Panc1 (cell line): ENCODE measurements around the gene PRODH2. TPM values are rescaled to one million over a fixed set of nuclear protein-coding genes. Genes with fewer than 3 reads are reported as not detected.

Experiments used
- ATAC-seq: fragments of 200-7000 bp; cut with Tn5 transposase; 2 replicates; pipeline ENCODE4 v1.9.1; 2020; ENCODE audit warnings: mild to moderate bottlenecking, moderate library complexity
- BruUV-seq: library from RNA; stranded (reverse); fragments of 400-500 nt; replicated peaks from 2 replicates; lab custom pipeline; 2021; lab: Mats Ljungman, UMichigan
- CTCF ChIA-PET: fragments of 300-600 bp; sonication (Branson Sonifier 250); formaldehyde crosslinking; loops from one replicate; lab custom pipeline; 2022; ENCODE audit warnings: antibody characterized with exemption; lab: Charles Lee
- POLR2A ChIA-PET: fragments of 300-600 bp; sonication (Branson Sonifier 250); formaldehyde crosslinking; loops from one replicate; lab custom pipeline; 2022; ENCODE audit warnings: antibody characterized with exemption; lab: Charles Lee
- DNase-seq: peaks from one replicate; pipeline ENCODE4 v3.0.0-alpha.2; 2010; ENCODE audit warnings: low read depth, low spot score
- H3K27ac ChIP-seq: 2 replicates; pipeline ENCODE4 v1.5.1; 2011; ENCODE audit warnings: mild to moderate bottlenecking, low read length, inconsistent platforms
- H3K27me3 ChIP-seq: fragments of 200-500 bp; sonication (Bioruptor generic); 2 replicates; pipeline ENCODE4 v1.6.0; 2014; ENCODE audit warnings: low read length, inconsistent platforms; ENCODE audit not compliant: control insufficient read depth, insufficient read depth
- H3K36me3 ChIP-seq: fragments of 200-500 bp; sonication (Bioruptor generic); 2 replicates; pipeline ENCODE4 v1.5.1; 2014; ENCODE audit warnings: inconsistent platforms, mild to moderate bottlenecking, low read length, moderate library complexity; ENCODE audit not compliant: control insufficient read depth, insufficient read depth
- H3K4me1 ChIP-seq: 2 replicates; pipeline ENCODE4 v1.5.1; 2011; ENCODE audit warnings: inconsistent platforms, mild to moderate bottlenecking, low read length, moderate library complexity; ENCODE audit not compliant: control insufficient read depth, insufficient read depth
- H3K4me3 ChIP-seq, 2 experiments: 2 replicates each; pipeline ENCODE4 v1.5.1; 2011 to 2012; ENCODE audit warnings: low read depth in 2 of 2, low read length in 2 of 2, mild to moderate bottlenecking in 2 of 2, inconsistent platforms in 1 of 2, moderate library complexity in 1 of 2
- H3K9me3 ChIP-seq: fragments of 200-500 bp; sonication (Bioruptor generic); 2 replicates; pipeline ENCODE4 v1.5.1; 2014; ENCODE audit warnings: low read depth, mild to moderate bottlenecking, inconsistent platforms, low read length, moderate library complexity; ENCODE audit not compliant: control insufficient read depth, insufficient read depth
- REST ChIP-seq, 2 experiments: IDR thresholded peaks; 2 replicates each; pipeline ENCODE4 v1.6.1; 2011 to 2012; ENCODE audit warnings: low read depth in 2 of 2, control low read depth in 1 of 2, low read length in 1 of 2, mild to moderate bottlenecking in 1 of 2, moderate library complexity in 1 of 2; ENCODE audit not compliant: insufficient read depth in 1 of 2
- SIN3A ChIP-seq: IDR thresholded peaks from 2 replicates; pipeline ENCODE4 v1.6.1; 2012; ENCODE audit warnings: low read depth, mild to moderate bottlenecking, low read length, moderate library complexity, borderline replicate concordance; ENCODE audit not compliant: insufficient read depth
- TCF7L2 ChIP-seq: IDR thresholded peaks from 2 replicates; pipeline ENCODE4 v1.6.1; 2011; ENCODE audit warnings: mild to moderate bottlenecking, low read depth, low read length, inconsistent platforms
- in situ Hi-C: cut with HindIII; loops from 2 replicates; pipeline ENCODE4 v1.10.0; 2016; ENCODE audit warnings: low sequenced_read_pairs, low pct_unique_long_range_greater_than_20kb
- intact Hi-C: fragments of 100-400 bp; cut with micrococcal nuclease; formaldehyde crosslinking; loops from one replicate; pipeline ENCODE4 v1.10.0; 2022; ENCODE audit not compliant: unreplicated experiment
- total RNA-seq: library from RNA; stranded (reverse); gene quantifications from one replicate; pipeline ENCODE4 v1.2.1, GENCODE V29; 2021; ENCODE audit not compliant: unreplicated experiment

The PRODH2 gene
- total RNA-seq, 1 experiment from 2014 or later, result not detected

DNA sequence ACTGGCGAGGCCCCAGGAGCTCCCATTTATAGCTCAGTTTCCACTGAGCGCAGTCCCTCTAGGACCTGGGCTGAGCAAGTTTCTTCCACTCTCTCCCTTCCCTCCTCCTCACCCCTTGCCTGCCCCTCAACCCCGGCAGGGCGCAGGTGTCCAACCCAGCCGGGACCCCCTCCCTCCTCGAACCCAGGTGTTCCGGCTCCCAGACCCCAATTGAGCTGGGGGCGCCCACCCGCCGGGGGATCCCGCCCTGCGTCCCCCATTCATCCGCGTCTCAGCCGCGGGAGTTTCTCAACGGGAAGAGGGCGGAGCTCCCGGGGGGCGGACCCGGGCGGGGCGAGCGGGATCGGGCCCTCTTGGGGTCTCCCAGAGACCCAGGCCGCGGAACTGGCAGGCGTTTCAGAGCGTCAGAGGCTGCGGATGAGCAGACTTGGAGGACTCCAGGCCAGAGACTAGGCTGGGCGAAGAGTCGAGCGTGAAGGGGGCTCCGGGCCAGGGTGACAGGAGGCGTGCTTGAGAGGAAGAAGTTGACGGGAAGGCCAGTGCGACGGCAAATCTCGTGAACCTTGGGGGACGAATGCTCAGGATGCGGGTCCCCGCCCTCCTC, 44.0 kb upstream of the PRODH2 start, which contains the start of gene KIRREL2:
KIRREL2 (plus strand) TSS at position 366 of the 604 bp plus-strand sequence; CDS start at position 575, 209 bp downstream.
- no peaks in the 10 kb centered on the region for H3K36me3 ChIP-seq
- H3K27me3 ChIP-seq, result no peaks in the 10 kb centered on the region
- in situ Hi-C loops, result loop anchor here (10.0 kb wide), 1 partner anchor 58 kb away; no protein-coding TSS in a partner anchor
- CTCF ChIA-PET, result interaction anchor here (0.5 to 1.2 kb wide), 2 partner anchors 74 to 164 kb away, joined by 4 read pairs; no protein-coding TSS in a partner anchor
- DNase-seq (no peak), ATAC-seq (peak; percentile 82)
- TF ChIP-seq TCF7L2 (no peak), REST (IDR thresholded peaks at IDR 0.05; ENCODE audit: insufficient read depth in 1 of 2, low read depth in 2 of 2, low read length in 1 of 2) (no peak), SIN3A (0 out of 2 replicates have a peak, but pooled peaks have one; percentile 7)
- BruUV-seq, result no TSS peak
- intact Hi-C loops, result no loop called here
- H3K4me1 ChIP-seq, result peaks cover 6% of the 10 kb centered on the region; the same call in 1 of the 2 replicates
- peak within 1 kb of the TSS; percentile 66 to 72 for H3K4me3 ChIP-seq
- no peaks in the 10 kb centered on the region for H3K9me3 ChIP-seq
- peak within 1 kb of the TSS; percentile 62 for H3K27ac ChIP-seq
- POLR2A ChIA-PET, result interaction anchor here (0.5 to 0.7 kb wide), 2 partner anchors 11 to 72 kb away, joined by 3 to 15 read pairs; no protein-coding TSS in a partner anchor

DNA sequence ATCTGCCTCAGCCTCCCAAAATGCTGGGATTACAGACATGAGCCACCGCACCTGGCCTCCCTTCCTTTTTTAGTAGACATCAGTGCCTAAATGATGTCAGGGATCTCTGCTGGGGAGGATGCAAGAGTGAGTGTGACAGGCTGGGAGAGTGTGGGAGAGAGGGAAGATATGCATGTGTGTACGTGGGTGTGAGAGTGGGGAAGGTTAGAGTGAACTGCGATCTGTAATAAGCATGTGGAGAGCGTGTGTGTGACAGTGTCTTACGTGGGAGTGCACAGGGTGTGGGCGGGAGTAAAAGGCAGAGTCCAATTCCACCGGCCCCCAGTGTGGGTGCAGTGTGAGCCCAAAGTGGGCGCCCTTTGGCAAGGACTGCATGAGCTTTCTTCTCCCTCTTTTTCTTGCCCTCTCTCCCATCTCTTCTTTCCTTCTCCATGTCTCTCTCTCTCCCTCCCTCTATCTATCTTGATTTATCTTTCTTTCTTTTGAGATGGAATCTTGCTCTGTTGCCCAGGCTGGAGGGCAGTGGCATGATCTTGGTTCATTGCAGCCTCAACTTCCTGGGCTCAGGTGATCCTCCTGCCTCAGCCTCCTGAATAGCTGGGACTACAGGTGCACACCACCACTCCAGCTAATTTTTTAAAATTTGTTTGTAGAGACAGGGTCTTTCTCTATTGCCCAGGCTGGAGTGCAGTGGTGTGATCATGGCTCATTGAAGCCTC, 40.6 kb upstream of the PRODH2 start:
- H3K4me3 ChIP-seq, result no peak overlapping the region
- intact Hi-C loops, result no loop called here
- POLR2A ChIA-PET, result interaction anchor here (0.7 kb wide), 1 partner anchor 144 kb away, joined by 4 read pairs; no protein-coding TSS in a partner anchor
- DNase-seq (no peak), ATAC-seq (no peak)
- H3K27ac ChIP-seq, result no peak overlapping the region
- BruUV-seq, result no TSS peak
- H3K4me1 ChIP-seq, result peaks cover 6% of the 10 kb centered on the region; the same call in 1 of the 2 replicates
- CTCF ChIA-PET, result interaction anchor here (0.6 kb wide), 2 partner anchors 34 to 171 kb away, joined by 3 to 11 read pairs; no protein-coding TSS in a partner anchor
- no peak for TF ChIP-seq REST (IDR thresholded peaks at IDR 0.05; ENCODE audit: insufficient read depth in 1 of 2, low read depth in 2 of 2, low read length in 1 of 2)
- in situ Hi-C loops, result loop anchor here (10.0 kb wide), 1 partner anchor 62 kb away; no protein-coding TSS in a partner anchor
- H3K36me3 ChIP-seq, result no peaks in the 10 kb centered on the region
- no peaks in the 10 kb centered on the region for H3K9me3 ChIP-seq
- H3K27me3 ChIP-seq, result no peaks in the 10 kb centered on the region
